HEK293 (cell line): ENCODE data around the gene SIK2.

ENCODE experiments used
- CTCF ChIP-seq: fragments of 450-650 bp; formaldehyde crosslinking; IDR thresholded peaks from 2 replicates; pipeline ENCODE4 v1.5.1; 2016; ENCODE audit warnings: missing biosample characterization, missing genetic modification characterization
- HOXC10 ChIP-seq: sonication (generic); formaldehyde crosslinking; IDR thresholded peaks from 2 replicates; pipeline ENCODE4 v1.8.1; 2023; ENCODE audit warnings: mild to moderate bottlenecking, missing genetic modification reagents
- PBX3 ChIP-seq: sonication (generic); formaldehyde crosslinking; IDR thresholded peaks from 2 replicates; pipeline ENCODE4 v1.8.1; 2022; ENCODE audit warnings: mild to moderate bottlenecking, moderate library complexity, missing genetic modification reagents
- PRDM1 ChIP-seq: fragments of 450-650 bp; formaldehyde crosslinking; IDR thresholded peaks from 2 replicates; pipeline ENCODE4; 2016; ENCODE audit warnings: missing biosample characterization, missing genetic modification characterization
- PRDM6 ChIP-seq: fragments of 450-650 bp; formaldehyde crosslinking; IDR thresholded peaks from 2 replicates; pipeline ENCODE4 v1.5.1; 2017; ENCODE audit warnings: missing biosample characterization, missing genetic modification characterization
- SP2 ChIP-seq: fragments of 450-650 bp; formaldehyde crosslinking; IDR thresholded peaks from 2 replicates; pipeline ENCODE4 v1.5.1; 2016; ENCODE audit warnings: missing biosample characterization, missing genetic modification characterization
- YY2 ChIP-seq: fragments of 450-650 bp; formaldehyde crosslinking; IDR thresholded peaks from 2 replicates; pipeline ENCODE4 v1.5.1; 2016; ENCODE audit warnings: missing biosample characterization, missing genetic modification characterization
- ZNF133 ChIP-seq: fragments of 450-650 bp; formaldehyde crosslinking; IDR thresholded peaks from 2 replicates; pipeline ENCODE4 v1.5.1; 2016; ENCODE audit warnings: missing biosample characterization, missing genetic modification characterization
- ZNF274 ChIP-seq, 2 experiments: fragments of 200-500 bp in 1 of 2; fragments of 450-650 bp in 1 of 2; sonication (Bioruptor generic) in 1 of 2; formaldehyde crosslinking in 1 of 2; IDR thresholded peaks; 2 replicates each; pipeline versions ENCODE4 v1.5.1 to v1.6.1; 2014 to 2016; ENCODE audit warnings: borderline replicate concordance in 1 of 2, inconsistent platforms in 1 of 2, low read length in 1 of 2, missing biosample characterization in 1 of 2, missing genetic modification characterization in 1 of 2
- ZNF501 ChIP-seq: fragments of 450-650 bp; formaldehyde crosslinking; IDR thresholded peaks from 2 replicates; pipeline ENCODE4 v1.5.1; 2016; ENCODE audit warnings: missing biosample characterization, missing genetic modification characterization
- ZNF621 ChIP-seq: fragments of 450-650 bp; formaldehyde crosslinking; IDR thresholded peaks from 2 replicates; pipeline ENCODE4 v1.5.1; 2017; ENCODE audit warnings: missing biosample characterization, missing genetic modification characterization
- ZNF639 ChIP-seq: fragments of 450-650 bp; formaldehyde crosslinking; IDR thresholded peaks from 2 replicates; pipeline ENCODE4 v1.5.1; 2016; ENCODE audit warnings: missing biosample characterization, missing genetic modification characterization

GRCh38 chr11:111601979-111602864 lies at the start of gene SIK2:
- TF ChIP-seq ZNF639 = no peak
- peak; percentile 98 for TF ChIP-seq CTCF (tag by site-specific recombination)
- peak; percentile 38; the same call in 1 of the 2 replicates for TF ChIP-seq ZNF501
- no peak for TF ChIP-seq ZNF621 (tag by site-specific recombination)
- peak; percentile 46; the same call in 1 of the 2 replicates for TF ChIP-seq PBX3 (CRISPR knock-in tag)
- no peak for TF ChIP-seq ZNF133 (tag by site-specific recombination)
- 0 out of 2 replicates have a peak, but pooled peaks have one; percentile 30 for TF ChIP-seq YY2 (tag by site-specific recombination)
- TF ChIP-seq SP2 = peak; percentile 73
- TF ChIP-seq PRDM1 (tag by site-specific recombination) = no peak
- no peak for TF ChIP-seq PRDM6 (tag by site-specific recombination)
- no peak for TF ChIP-seq ZNF274 (IDR thresholded peaks at IDR 0.05; ENCODE audit: low read length)
- TF ChIP-seq ZNF274 (tag by site-specific recombination; IDR thresholded peaks at IDR 0.05; ENCODE audit: borderline replicate concordance) = no peak
- TF ChIP-seq HOXC10 (CRISPR knock-in tag) = no peak
